PC-3 (cell line): ENCODE data around the gene APOL4. TPM values are rescaled to one million over a fixed set of nuclear protein-coding genes. Genes with fewer than 3 reads are reported as not detected.
A peak's percentile ranks its signal among the peaks of the same experiment; 100 is the strongest.
"Not testable (repeated sequence)": the region's sequence is repeated elsewhere in the genome, so short reads cannot be mapped to it uniquely, and the experiment has no call there.

Experiments used
- ATAC-seq: fragments of 200-7000 bp; cut with Tn5 transposase; 2 replicates; pipeline ENCODE4 v1.9.1; 2020; ENCODE audit warnings: mild to moderate bottlenecking, moderate library complexity
- BruUV-seq: library from RNA; stranded (reverse); fragments of 400-500 nt; replicated peaks from 2 replicates; lab custom pipeline; 2021; lab: Mats Ljungman, UMichigan
- CTCF ChIA-PET: fragments of 300-600 bp; sonication (Branson Sonifier 250); formaldehyde crosslinking; loops from one replicate; lab custom pipeline; 2022; ENCODE audit warnings: antibody characterized with exemption; lab: Charles Lee
- POLR2A ChIA-PET: fragments of 300-600 bp; sonication (Branson Sonifier 250); formaldehyde crosslinking; loops from one replicate; lab custom pipeline; 2022; ENCODE audit warnings: antibody characterized with exemption; ENCODE audit not compliant: unreplicated experiment; lab: Charles Lee
- DNase-seq: peaks from one replicate; pipeline ENCODE4 v3.0.0-alpha.2; 2015
- H2AFZ ChIP-seq: fragments of 300-600 bp; sonication (generic); 2 replicates; pipeline ENCODE4 v1.6.0; 2016; ENCODE audit warnings: antibody characterized with exemption, low read length
- H3F3A ChIP-seq: fragments of 300-600 bp; sonication (generic); one replicate; pipeline ENCODE4 v1.6.0; 2017; ENCODE audit warnings: antibody characterized with exemption, low read length, control low read depth, mild to moderate bottlenecking; ENCODE audit not compliant: unreplicated experiment
- H3K27ac ChIP-seq: fragments of 300-600 bp; sonication (generic); 2 replicates; pipeline ENCODE4 v1.5.1; 2016; ENCODE audit warnings: mild to moderate bottlenecking, low read length
- H3K27me3 ChIP-seq: fragments of 300-600 bp; sonication (generic); 2 replicates; pipeline ENCODE4 v1.6.1; 2016; ENCODE audit warnings: low read length, mixed read lengths
- H3K36me3 ChIP-seq: fragments of 300-600 bp; sonication (generic); 2 replicates; pipeline ENCODE4 v1.6.1; 2016; ENCODE audit warnings: low read depth, mixed run types, low read length, mixed read lengths
- H3K4me1 ChIP-seq: fragments of 300-600 bp; sonication (generic); 2 replicates; pipeline ENCODE4 v1.5.1; 2016; ENCODE audit warnings: low read length; ENCODE audit not compliant: insufficient read depth
- H3K4me2 ChIP-seq: fragments of 300-600 bp; sonication (generic); 2 replicates; pipeline ENCODE4 v1.6.0; 2016; ENCODE audit warnings: low read length
- H3K4me3 ChIP-seq: fragments of 300-600 bp; sonication (generic); 2 replicates; pipeline ENCODE4 v1.5.1; 2016; ENCODE audit warnings: mild to moderate bottlenecking, low read length, mixed read lengths
- H3K79me2 ChIP-seq: fragments of 300-600 bp; sonication (generic); 2 replicates; pipeline ENCODE4 v1.6.1; 2017; ENCODE audit warnings: low read length, mixed read lengths
- H3K9ac ChIP-seq: fragments of 300-600 bp; sonication (generic); 2 replicates; pipeline ENCODE4 v1.6.0; 2016; ENCODE audit warnings: mild to moderate bottlenecking, low read length
- H3K9me2 ChIP-seq: fragments of 300-600 bp; sonication (generic); replicated peaks from 2 replicates; pipeline ENCODE4 v1.6.1; 2016; ENCODE audit warnings: mixed run types, low read length, mixed read lengths
- H3K9me3 ChIP-seq: fragments of 300-600 bp; sonication (generic); 2 replicates; pipeline ENCODE4 v1.6.1; 2016; ENCODE audit warnings: low read length, mixed read lengths
- H4K20me1 ChIP-seq: fragments of 300-600 bp; sonication (generic); 2 replicates; pipeline ENCODE4 v1.6.1; 2016; ENCODE audit warnings: low read length, mixed read lengths
- EZH2 ChIP-seq: fragments of 300-600 bp; sonication (generic); IDR thresholded peaks from one replicate; pipeline ENCODE4 v1.6.1; 2017; ENCODE audit warnings: antibody characterized with exemption, mild to moderate bottlenecking, low read length; ENCODE audit not compliant: unreplicated experiment
- EZH2phosphoT487 ChIP-seq: fragments of 300-600 bp; sonication (generic); IDR thresholded peaks from 2 replicates; pipeline ENCODE4 v1.6.1; 2018; ENCODE audit warnings: mild to moderate bottlenecking, antibody characterized with exemption, low read length, borderline replicate concordance
- intact Hi-C: fragments of 100-400 bp; cut with micrococcal nuclease; formaldehyde crosslinking; loops from 2 replicates; pipeline ENCODE4 v1.9.0; 2023
- total RNA-seq: library from RNA; depleted of rRNA; stranded (reverse); fragments of >200 nt; gene quantifications from 2 replicates; pipeline ENCODE4 v1.2.3, GENCODE V29; 2014
- TF ChIP-seq, protein P1 (sequence below): fragments of 300-600 bp; sonication (generic); conservative IDR thresholded peaks from 2 replicates; pipeline ENCODE4 v1.5.1; 2017; ENCODE audit warnings: antibody characterized with exemption, low read depth, mild to moderate bottlenecking, low read length

APOL4 gene
- total RNA-seq, 1 experiment from 2014 or later: 0.04 TPM

DNA sequence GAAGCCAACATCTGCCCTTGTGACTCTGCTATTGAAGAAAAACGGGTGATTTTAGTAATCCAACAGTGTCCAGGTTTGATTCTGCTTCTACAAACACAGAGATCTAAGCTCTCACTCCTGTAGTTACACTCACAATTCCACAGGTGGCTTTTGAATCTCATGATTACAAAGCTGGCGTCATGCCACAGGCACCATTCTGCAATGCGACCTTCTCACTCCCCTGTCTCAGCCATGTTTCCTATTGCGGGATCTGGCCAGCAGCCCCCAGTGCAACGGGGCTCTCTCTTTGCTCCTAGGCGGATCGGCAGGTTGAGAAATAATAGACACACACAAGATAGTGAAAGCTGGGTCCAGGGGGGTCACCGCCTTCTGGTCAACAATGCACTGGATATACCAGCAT is 1.3 kb upstream of the APOL4 start:
- TF ChIP-seq, protein P1, sequence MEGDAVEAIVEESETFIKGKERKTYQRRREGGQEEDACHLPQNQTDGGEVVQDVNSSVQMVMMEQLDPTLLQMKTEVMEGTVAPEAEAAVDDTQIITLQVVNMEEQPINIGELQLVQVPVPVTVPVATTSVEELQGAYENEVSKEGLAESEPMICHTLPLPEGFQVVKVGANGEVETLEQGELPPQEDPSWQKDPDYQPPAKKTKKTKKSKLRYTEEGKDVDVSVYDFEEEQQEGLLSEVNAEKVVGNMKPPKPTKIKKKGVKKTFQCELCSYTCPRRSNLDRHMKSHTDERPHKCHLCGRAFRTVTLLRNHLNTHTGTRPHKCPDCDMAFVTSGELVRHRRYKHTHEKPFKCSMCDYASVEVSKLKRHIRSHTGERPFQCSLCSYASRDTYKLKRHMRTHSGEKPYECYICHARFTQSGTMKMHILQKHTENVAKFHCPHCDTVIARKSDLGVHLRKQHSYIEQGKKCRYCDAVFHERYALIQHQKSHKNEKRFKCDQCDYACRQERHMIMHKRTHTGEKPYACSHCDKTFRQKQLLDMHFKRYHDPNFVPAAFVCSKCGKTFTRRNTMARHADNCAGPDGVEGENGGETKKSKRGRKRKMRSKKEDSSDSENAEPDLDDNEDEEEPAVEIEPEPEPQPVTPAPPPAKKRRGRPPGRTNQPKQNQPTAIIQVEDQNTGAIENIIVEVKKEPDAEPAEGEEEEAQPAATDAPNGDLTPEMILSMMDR: 0 out of 2 replicates have a peak, but pooled peaks have one; percentile 9
- H3K79me2 ChIP-seq, H3K4me1 ChIP-seq, H4K20me1 ChIP-seq, CTCF ChIA-PET, H3K9ac ChIP-seq, H3F3A ChIP-seq, POLR2A ChIA-PET, BruUV-seq, H3K27me3 ChIP-seq, H3K9me3 ChIP-seq, H3K9me2 ChIP-seq, H3K36me3 ChIP-seq: not testable (repeated sequence)
- H2AFZ ChIP-seq: peak overlapping the region; percentile 71
- intact Hi-C loops: loop anchor here (2.0 kb wide), 1 partner anchor 18 kb away; no protein-coding TSS in a partner anchor
- peak overlapping the region; percentile 81 for H3K4me2 ChIP-seq
- DNase-seq (peak; percentile 43), ATAC-seq (peak; percentile 42)
- H3K27ac ChIP-seq: 0 out of 2 replicates have a peak overlapping the region, but pooled peaks have one; percentile 11
- peak overlapping the region; percentile 60 for H3K4me3 ChIP-seq

DNA sequence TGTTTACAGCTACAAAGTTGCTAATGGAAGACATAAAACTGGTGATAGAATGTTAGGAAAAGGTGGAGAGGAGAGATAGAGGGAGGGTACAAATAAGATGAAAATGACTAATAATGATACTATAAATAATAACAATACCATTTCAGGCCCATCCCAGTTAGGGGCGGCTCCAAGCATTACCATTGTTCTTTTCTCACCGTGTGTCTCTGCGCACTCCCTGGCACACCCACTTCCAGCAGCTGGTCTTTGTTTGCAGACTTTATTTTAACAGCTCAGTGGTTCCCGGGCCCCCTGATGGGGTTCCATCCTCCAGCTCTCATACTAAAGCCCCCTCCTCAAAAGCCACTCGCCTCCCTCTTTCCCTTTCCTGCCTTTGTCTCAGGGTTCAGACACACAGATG is 584 bp downstream of the APOL4 start:
- H2AFZ ChIP-seq, BruUV-seq, CTCF ChIA-PET, H3F3A ChIP-seq, DNase-seq, H3K27ac ChIP-seq, H3K36me3 ChIP-seq, H3K4me2 ChIP-seq, intact Hi-C loops, H3K9me2 ChIP-seq, H4K20me1 ChIP-seq, ATAC-seq, H3K9me3 ChIP-seq, H3K4me3 ChIP-seq, H3K9ac ChIP-seq, H3K79me2 ChIP-seq, H3K27me3 ChIP-seq, POLR2A ChIA-PET, H3K4me1 ChIP-seq: not testable (repeated sequence)

DNA sequence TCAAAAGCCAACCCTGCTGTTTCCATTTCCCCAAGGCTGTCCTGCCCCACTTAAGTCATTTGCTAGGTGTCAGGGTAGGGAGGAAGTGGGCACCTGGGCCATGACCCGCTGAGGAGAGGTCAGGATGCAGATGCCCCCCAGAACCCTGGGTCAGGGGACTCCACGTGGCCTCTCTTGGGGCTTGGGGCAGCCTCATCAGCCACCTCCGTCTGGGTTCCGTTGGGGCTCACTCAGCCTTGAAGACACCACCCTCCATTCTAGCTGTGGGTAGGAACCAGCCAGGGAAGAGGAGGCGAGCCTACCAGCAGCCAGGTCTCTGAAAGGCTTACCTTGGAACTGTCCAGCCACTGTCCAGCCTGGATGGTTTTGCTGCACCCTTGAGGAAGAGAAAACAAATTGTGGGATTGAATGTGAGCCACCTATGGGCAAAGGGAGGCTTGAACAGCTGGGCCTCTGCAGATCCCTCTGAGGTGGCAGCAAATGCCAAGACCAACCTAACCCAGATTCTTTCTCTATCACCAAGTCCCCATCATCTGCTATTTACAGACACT is 2.5 kb downstream of the APOL4 start:
- DNase-seq (peak; percentile 6), ATAC-seq (no peak; the same call in 1 of the 2 replicates)
- Histone ChIP-seq H3K27me3 (no peaks in the 10 kb centered on the region), H2AFZ (no peak overlapping the region), H3K9ac (no peak overlapping the region), H3K79me2 (no peaks in the 10 kb centered on the region), H3K36me3 (no peaks in the 10 kb centered on the region; the same call in 1 of the 2 replicates), H3K4me3 (no peak overlapping the region), H3K4me1 (peaks cover 5% of the 10 kb centered on the region; the same call in 1 of the 2 replicates), H3F3A (no peaks in the 10 kb centered on the region), H3K9me2 (no peaks in the 10 kb centered on the region), H3K9me3 (no peaks in the 10 kb centered on the region), H3K27ac (no peak overlapping the region), H3K4me2 (no peak overlapping the region), H4K20me1 (no peaks in the 10 kb centered on the region)
- POLR2A ChIA-PET: no interaction called here
- intact Hi-C loops: loop anchor here (5.0 kb wide), 1 partner anchor 38 kb away; the partner anchor contains the start of gene APOL2
- no TSS peak for BruUV-seq
- TF ChIP-seq, protein P1: no peak
- no peak for TF ChIP-seq EZH2
- TF ChIP-seq EZH2phosphoT487: no peak
- CTCF ChIA-PET: no interaction called here
